ENCODE results near the gene ORAI3.

- TF ChIP-seq POLR2AphosphoS5 (IDR thresholded peaks at IDR 0.05; ENCODE audit: low read depth, low read length) (no peak), FOXM1 (IDR thresholded peaks at IDR 0.05; ENCODE audit: low read depth) (no peak), REST (IDR thresholded peaks at IDR 0.05; ENCODE audit: low read depth, low read length) (no peak), MAX (IDR thresholded peaks at IDR 0.05; ENCODE audit: low read depth) (no peak), CTCF (IDR thresholded peaks at IDR 0.05) (no peak)
Observed at GRCh38 chr16:30914830-30915229, 34.0 kb upstream of the ORAI3 start.
